ENCODE measurements around the gene MSX1.

MSX1 gene

GRCh38 chr4:4870576-4871241 is 11.2 kb downstream of the MSX1 start:
- no peak for DNase-seq

GRCh38 chr4:4871242-4871572 is 11.7 kb downstream of the MSX1 start:
- DNase-seq = no peak

- DNase-seq = no peak
Measured at GRCh38 chr4:4871573-4872313, 12.3 kb downstream of the MSX1 start.

- no peak for DNase-seq
Measured at GRCh38 chr4:4872314-4872903, 12.9 kb downstream of the MSX1 start.

GRCh38 chr4:4873203-4873602 is 13.7 kb downstream of the MSX1 start:
- peak in 3 of 4 experiments; percentile 14 to 49 (median 39) for DNase-seq

- DNase-seq = no peak
Measured at GRCh38 chr4:4874254-4874653, 14.8 kb downstream of the MSX1 start.

- peak in 1 of 4 experiments; percentile 13 for DNase-seq
Measured at GRCh38 chr4:4875147-4875546, 15.7 kb downstream of the MSX1 start.

GRCh38 chr4:4875611-4876010 is 16.1 kb downstream of the MSX1 start:
- DNase-seq = no peak

GRCh38 chr4:4876945-4877661 is 17.6 kb downstream of the MSX1 start:
- no peak for DNase-seq

GRCh38 chr4:4880492-4880891 is 21.0 kb downstream of the MSX1 start:
- DNase-seq = no peak

- no peak for DNase-seq
Measured at GRCh38 chr4:4881432-4881831, 22.0 kb downstream of the MSX1 start.

GRCh38 chr4:4884611-4885010 is 25.1 kb downstream of the MSX1 start:
- no peak for DNase-seq

- DNase-seq = no peak
Measured at GRCh38 chr4:4887426-4887825, 28.0 kb downstream of the MSX1 start.

- no peak for DNase-seq
Measured at GRCh38 chr4:4888695-4889094, 29.2 kb downstream of the MSX1 start.

GRCh38 chr4:4889781-4890180 is 30.3 kb downstream of the MSX1 start:
- DNase-seq = no peak

- DNase-seq = no peak
Measured at GRCh38 chr4:4890574-4891255, 31.2 kb downstream of the MSX1 start.

GRCh38 chr4:4893721-4894120 is 34.3 kb downstream of the MSX1 start:
- no peak for DNase-seq

GRCh38 chr4:4899202-4899925 is 39.9 kb downstream of the MSX1 start:
- DNase-seq = no peak

- DNase-seq = no peak
Measured at GRCh38 chr4:4901877-4902276, 42.4 kb downstream of the MSX1 start.

GRCh38 chr4:4912155-4912554 is 52.7 kb downstream of the MSX1 start:
- no peak for DNase-seq

- no peak for DNase-seq
Measured at GRCh38 chr4:4913147-4913561, 53.7 kb downstream of the MSX1 start.

Measured in suppressor macrophage (primary cell).